ENCODE data around the gene ARSK.

GRCh38 chr5:95627971-95628810 is 73.3 kb downstream of the ARSK start:
- TF ChIP-seq HDGF (IDR thresholded peaks at IDR 0.05; ENCODE audit: borderline replicate concordance) (no peak), FOXA1 (IDR thresholded peaks at IDR 0.05) (no peak), NFRKB (IDR thresholded peaks at IDR 0.05) (no peak), SP1 (IDR thresholded peaks at IDR 0.05) (no peak), FOXM1 (IDR thresholded peaks at IDR 0.05; ENCODE audit: borderline replicate concordance) (no peak), ARNT (IDR thresholded peaks at IDR 0.05) (no peak), CTBP1 (IDR thresholded peaks at IDR 0.05; ENCODE audit: borderline replicate concordance) (no peak), BHLHE40 (IDR thresholded peaks at IDR 0.05; ENCODE audit: borderline replicate concordance) (no peak), SUZ12 (IDR thresholded peaks at IDR 0.05) (no peak), FOXK2 (IDR thresholded peaks at IDR 0.05) (no peak), ELF4 (IDR thresholded peaks at IDR 0.05) (no peak), L3MBTL2 (conservative IDR thresholded peaks at IDR 0.05) (no peak), LEF1 (IDR thresholded peaks at IDR 0.05; ENCODE audit: borderline replicate concordance) (no peak)
- TF ChIP-seq, protein P1, sequence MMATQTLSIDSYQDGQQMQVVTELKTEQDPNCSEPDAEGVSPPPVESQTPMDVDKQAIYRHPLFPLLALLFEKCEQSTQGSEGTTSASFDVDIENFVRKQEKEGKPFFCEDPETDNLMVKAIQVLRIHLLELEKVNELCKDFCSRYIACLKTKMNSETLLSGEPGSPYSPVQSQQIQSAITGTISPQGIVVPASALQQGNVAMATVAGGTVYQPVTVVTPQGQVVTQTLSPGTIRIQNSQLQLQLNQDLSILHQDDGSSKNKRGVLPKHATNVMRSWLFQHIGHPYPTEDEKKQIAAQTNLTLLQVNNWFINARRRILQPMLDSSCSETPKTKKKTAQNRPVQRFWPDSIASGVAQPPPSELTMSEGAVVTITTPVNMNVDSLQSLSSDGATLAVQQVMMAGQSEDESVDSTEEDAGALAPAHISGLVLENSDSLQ (IDR thresholded peaks at IDR 0.05), result no peak

All from HEK293T (cell line).